ENCODE measurements around the gene CPNE5. TPM values are rescaled to one million over a fixed set of nuclear protein-coding genes. Genes with fewer than 3 reads are reported as not detected.

Gene CPNE5
- total and polyA plus RNA-seq, 7 donors: 0.03 to 1.7 (median 0.41) TPM

DNA sequence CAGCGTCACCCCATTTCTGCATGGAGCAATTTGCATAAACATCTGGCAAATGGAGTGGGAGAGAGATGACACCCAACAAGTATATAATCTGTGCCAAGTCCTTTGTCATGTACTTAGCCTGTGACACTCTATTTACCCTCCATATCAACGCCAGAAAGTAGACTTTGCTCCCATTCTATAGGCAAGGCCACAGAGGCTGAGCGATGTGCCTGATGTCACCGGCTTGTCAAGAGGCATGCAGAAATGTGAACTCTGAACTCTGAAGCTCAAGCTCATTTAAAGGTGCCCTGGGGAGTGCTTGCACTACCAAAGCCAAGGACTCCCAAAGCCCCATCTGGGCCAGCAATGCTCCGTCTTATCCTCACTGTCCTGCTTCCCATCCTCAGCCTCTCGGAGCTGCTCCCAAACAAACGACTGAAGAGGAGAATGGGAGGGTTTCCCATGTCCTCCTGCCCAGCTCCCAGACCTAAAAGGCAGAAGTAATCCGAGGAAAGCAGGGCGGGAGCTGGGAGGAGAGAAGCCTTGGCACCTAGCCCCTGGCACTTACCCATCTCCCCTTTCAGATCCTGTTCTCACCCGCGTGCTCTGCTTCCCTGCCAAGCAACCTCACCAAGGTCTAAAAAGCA, 9.2 kb downstream of the CPNE5 start:
- ATAC-seq (peak; percentile 67 to 94 (median 86)), DNase-seq (peak; percentile 68 to 85)
- no peaks in the 10 kb centered on the region for H3K27me3 ChIP-seq (ENCODE audit: insufficient read depth in 3 of 3, low read length in 2 of 3)
- intact Hi-C loops (cut with DNase I): no loop called here
- peak overlapping the region; percentile 51 for H3K27ac ChIP-seq
- no peaks in the 10 kb centered on the region for H3K36me3 ChIP-seq (ENCODE audit: insufficient read depth in 1 of 2, low read depth in 1 of 2)
- H3K9me3 ChIP-seq: no peaks in the 10 kb centered on the region
- TF ChIP-seq, protein P1, sequence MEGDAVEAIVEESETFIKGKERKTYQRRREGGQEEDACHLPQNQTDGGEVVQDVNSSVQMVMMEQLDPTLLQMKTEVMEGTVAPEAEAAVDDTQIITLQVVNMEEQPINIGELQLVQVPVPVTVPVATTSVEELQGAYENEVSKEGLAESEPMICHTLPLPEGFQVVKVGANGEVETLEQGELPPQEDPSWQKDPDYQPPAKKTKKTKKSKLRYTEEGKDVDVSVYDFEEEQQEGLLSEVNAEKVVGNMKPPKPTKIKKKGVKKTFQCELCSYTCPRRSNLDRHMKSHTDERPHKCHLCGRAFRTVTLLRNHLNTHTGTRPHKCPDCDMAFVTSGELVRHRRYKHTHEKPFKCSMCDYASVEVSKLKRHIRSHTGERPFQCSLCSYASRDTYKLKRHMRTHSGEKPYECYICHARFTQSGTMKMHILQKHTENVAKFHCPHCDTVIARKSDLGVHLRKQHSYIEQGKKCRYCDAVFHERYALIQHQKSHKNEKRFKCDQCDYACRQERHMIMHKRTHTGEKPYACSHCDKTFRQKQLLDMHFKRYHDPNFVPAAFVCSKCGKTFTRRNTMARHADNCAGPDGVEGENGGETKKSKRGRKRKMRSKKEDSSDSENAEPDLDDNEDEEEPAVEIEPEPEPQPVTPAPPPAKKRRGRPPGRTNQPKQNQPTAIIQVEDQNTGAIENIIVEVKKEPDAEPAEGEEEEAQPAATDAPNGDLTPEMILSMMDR (IDR thresholded peaks at IDR 0.05): no peak
- peak overlapping the region; percentile 29 for H3K4me3 ChIP-seq
- WGBS, 3 donors: 11 to 25% (median 16%) methylated on average over 11 of the region's 11 CpGs
- H3K4me1 ChIP-seq: peaks cover 15% of the 10 kb centered on the region

DNA sequence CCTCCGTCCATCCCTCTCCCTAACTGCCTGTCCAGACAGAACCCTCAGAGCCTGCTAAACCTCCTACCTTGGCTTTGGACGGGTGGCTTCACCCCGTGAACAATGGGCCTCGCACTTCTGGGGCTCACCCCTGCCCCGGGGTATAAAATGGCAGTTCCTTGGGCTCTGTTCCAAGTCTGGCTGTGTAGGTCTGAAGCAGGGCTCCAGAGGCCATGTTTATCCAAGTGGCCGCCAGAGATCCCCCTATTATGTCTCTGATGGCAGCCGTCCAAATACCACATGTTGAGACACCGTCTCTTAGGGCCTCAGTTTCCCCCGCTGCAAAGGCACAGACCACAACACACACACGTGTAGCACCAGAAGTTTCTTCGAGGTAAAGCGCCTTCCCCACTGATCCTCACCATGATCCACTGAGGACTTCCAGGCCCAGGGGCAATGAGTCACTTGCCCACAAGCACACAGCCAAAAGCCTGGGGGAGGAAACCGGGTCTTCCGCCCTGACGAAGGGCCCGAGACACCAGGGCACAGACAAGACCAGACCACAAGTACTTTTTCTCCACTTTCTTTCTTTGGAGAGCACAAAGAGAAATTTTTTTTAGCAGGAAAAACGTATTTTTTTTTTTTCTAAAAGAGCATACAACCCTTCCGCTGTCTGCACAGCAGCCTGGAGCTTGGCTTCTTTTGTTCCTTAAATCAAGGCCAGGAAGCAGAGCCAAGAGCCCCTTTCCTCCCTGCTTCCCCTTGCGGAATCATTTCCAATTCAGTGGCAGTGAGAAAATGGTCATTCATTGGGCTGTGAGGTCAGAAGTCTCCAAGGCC, 11.8 kb downstream of the CPNE5 start:
- H3K27ac ChIP-seq: peak overlapping the region; percentile 58
- H3K27me3 ChIP-seq (ENCODE audit: insufficient read depth in 3 of 3, low read length in 2 of 3): no peaks in the 10 kb centered on the region
- WGBS, 3 donors: 54 to 57% (median 56%) methylated on average over 19 of the region's 19 CpGs
- H3K4me1 ChIP-seq: peaks cover 15% of the 10 kb centered on the region
- TF ChIP-seq, protein P1 (IDR thresholded peaks at IDR 0.05): no peak
- H3K4me3 ChIP-seq: no peak overlapping the region
- DNase-seq (peak in 1 of 2 donors; percentile 53), ATAC-seq (peak in 2 of 4 donors; percentile 23 to 27)
- no peaks in the 10 kb centered on the region for H3K9me3 ChIP-seq
- H3K36me3 ChIP-seq (ENCODE audit: insufficient read depth in 1 of 2, low read depth in 1 of 2): no peaks in the 10 kb centered on the region
- intact Hi-C loops (cut with DNase I): no loop called here

DNA sequence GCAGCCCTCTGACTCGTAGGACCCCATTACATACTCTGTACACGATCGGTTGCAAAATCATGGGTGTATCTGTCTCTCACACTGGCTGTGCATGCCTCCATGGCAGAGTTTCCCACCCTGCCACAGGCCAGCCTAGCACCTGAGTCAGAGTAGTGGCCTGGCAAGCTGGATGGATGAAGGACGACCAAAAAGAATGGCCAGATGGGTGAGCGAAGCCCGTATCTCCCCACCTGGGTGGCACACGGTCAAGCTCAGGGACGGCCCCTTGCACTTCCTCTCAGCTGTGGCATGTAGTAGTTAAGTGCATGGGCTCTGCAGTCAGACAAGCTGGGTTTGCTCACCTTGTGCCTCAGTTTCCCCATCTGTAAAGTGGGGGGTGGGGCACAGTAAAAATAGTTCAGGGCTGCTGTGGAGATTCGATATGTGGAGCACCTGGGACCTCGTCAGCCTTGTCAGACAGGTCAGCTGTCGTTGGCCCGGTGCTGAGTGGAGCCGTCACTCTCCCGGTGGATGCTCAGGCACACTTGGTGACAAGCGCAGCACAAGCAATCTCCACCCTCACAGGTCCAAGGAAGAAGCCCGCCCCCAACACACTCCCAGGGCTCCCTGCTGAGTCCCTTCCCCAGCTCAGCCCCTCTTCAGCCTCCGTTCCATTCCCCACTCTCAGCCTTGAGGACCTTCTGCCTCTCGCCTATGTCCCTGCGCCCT, 12.6 kb downstream of the CPNE5 start:
- H3K4me1 ChIP-seq: peaks cover 18% of the 10 kb centered on the region
- ATAC-seq (no peak), DNase-seq (no peak)
- 80 to 88% (median 86%) methylated on average over 19 of the region's 19 CpGs for whole genome bisulfite sequencing, 3 donors
- peak overlapping the region; percentile 58 for H3K27ac ChIP-seq
- H3K9me3 ChIP-seq: no peaks in the 10 kb centered on the region
- H3K36me3 ChIP-seq (ENCODE audit: insufficient read depth in 1 of 2, low read depth in 1 of 2): no peaks in the 10 kb centered on the region
- H3K4me3 ChIP-seq: no peak overlapping the region
- no peaks in the 10 kb centered on the region for H3K27me3 ChIP-seq (ENCODE audit: insufficient read depth in 3 of 3, low read length in 2 of 3)
- TF ChIP-seq, protein P1 (IDR thresholded peaks at IDR 0.05): no peak
- intact Hi-C loops (cut with DNase I): no loop called here

DNA sequence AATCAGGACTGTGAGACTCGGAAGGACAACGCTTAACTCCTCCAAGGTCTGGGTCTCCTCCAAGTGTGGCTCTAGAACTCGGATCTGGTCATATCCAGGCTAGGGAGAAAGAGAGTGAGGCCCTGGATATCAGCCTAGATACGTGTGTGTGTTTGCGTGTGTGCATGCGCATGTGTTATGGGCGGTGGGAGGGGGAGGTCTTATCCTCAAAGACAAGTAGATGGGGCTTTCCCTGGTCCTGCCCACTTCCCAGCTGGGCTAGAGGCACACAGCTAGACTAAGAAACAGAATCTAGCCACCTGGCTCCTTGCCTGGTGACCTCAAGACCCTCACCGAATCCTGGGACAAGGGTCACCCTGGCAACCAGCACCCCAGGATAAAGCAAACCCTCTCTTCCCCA, 13.2 kb downstream of the CPNE5 start:
- no peak for DNase-seq
- H3K36me3 ChIP-seq (ENCODE audit: insufficient read depth in 1 of 2, low read depth in 1 of 2): no peaks in the 10 kb centered on the region
- 83 to 93% (median 92%) methylated on average over 8 of the region's 8 CpGs for WGBS, 3 donors
- no peak overlapping the region for H3K4me3 ChIP-seq
- intact Hi-C loops (cut with DNase I): no loop called here
- peaks cover 18% of the 10 kb centered on the region for H3K4me1 ChIP-seq
- H3K27ac ChIP-seq: no peak overlapping the region
- H3K9me3 ChIP-seq: no peaks in the 10 kb centered on the region
- ATAC-seq: no peak
- H3K27me3 ChIP-seq (ENCODE audit: insufficient read depth in 3 of 3, low read length in 2 of 3): no peaks in the 10 kb centered on the region
- TF ChIP-seq, protein P1 (IDR thresholded peaks at IDR 0.05): no peak

All from psoas muscle (tissue), 8 donors.